GM21367 (cell line): ENCODE data around the gene CPAMD8.

ENCODE experiments used
- ATAC-seq: cut with Tn5 transposase; IDR thresholded peaks from one replicate; pipeline ENCODE4 v1.9.1; 2021; ENCODE audit not compliant: unreplicated experiment

Gene CPAMD8

GRCh38 chr19:16922592-16922934 lies 104.0 kb downstream of the CPAMD8 start:
- ATAC-seq = no peak

GRCh38 chr19:16921766-16922591 lies 104.6 kb downstream of the CPAMD8 start:
- ATAC-seq = no peak

DNA sequence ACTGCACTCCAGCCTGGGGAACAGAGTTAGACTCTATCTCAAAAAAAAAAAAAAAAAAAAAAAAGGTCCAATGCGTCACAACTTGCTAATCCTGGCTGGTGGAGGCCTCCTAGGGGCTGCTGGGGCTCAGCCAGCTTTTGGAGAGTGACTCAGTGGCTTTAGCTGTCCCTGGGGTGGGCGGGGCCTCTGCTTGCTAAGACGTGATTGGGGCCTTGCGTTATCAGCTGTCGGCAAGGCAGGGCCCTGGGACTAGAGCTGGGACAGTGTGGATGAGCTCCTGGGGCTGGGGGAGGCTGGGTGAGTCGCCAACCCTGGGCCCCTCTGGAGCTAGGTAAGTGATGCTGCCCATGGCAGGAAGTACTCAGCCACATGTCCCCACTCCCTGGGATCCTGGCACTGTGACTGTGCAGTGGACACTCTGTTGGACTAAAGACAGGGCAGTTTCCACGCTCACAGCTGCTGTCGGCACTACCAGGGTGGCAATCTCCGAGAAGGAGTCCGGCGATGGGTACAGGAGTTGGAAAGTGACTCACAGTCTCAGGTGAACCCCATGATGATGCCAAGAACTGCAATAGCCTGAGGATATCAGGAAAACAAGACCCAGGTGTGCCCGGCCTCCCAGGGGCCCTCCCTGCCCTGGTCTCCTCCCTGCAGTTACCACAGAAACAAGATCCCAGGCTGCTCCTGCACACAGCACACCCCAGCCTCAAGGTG lies 105.6 kb downstream of the CPAMD8 start:
- ATAC-seq = no peak

DNA sequence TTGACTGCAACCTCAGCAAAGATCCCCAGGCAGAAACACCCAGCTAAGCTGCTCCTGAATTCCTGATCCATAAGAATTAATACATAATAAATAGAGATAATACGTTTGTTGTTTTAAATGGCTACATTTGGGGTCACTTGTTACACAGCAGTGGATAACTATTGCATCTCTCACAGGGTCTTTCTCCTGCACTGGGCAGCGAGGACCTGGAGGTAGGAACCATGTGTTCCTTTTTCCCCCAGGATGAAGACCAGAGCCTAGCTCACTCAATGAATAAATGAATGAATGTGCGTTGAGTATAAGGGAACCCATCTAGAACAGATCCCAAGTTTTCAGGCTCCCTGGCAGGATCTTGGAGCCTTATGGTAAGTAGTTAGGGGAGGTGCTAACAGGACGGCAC lies 107.1 kb downstream of the CPAMD8 start:
- no peak for ATAC-seq

DNA sequence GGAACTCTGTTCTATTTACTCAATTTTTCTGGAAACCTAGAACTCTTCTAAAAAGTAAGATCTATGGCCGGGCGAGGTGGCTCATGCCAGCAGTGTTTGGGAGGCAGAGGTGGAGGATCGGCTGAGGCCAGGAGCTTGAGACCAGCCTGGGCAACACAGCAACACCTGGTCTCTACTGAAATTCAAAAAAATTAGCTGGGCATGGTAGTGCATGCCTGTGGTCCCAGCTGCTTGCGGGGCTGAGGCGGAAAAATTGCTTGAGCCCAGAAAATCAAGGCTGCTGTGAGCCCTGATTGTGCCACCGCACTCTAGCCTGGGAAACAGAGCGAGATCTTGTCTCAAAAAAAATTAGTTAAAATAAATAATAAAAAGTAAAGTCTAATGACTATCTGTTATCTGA lies 109.2 kb downstream of the CPAMD8 start:
- ATAC-seq = no peak

- no peak for ATAC-seq
These were observed 110.9 kb downstream of the CPAMD8 start for GRCh38 chr19:16915734-16916133.

GRCh38 chr19:16915135-16915534 lies 111.5 kb downstream of the CPAMD8 start:
- ATAC-seq = no peak

GRCh38 chr19:16914421-16914820 lies 112.2 kb downstream of the CPAMD8 start:
- ATAC-seq = no peak

DNA sequence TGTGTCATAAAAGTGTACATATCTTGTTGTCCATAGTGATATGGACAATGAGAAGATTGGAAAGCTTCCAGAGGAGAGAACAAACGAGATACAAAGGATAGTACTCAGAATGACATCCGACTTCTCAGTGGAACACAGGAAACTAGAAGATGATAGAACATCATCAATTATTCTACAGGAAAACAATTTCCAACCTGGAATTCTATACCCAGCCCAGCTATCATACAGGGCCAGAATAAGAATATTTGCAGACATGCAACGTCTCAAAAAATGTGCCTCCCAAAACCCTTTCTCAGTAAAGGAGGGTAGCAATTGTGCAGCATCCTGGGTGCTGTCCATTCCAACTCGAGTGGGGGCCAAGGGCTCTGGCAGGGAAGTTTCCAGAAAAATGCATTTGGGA lies 113.8 kb downstream of the CPAMD8 start:
- no peak for ATAC-seq

DNA sequence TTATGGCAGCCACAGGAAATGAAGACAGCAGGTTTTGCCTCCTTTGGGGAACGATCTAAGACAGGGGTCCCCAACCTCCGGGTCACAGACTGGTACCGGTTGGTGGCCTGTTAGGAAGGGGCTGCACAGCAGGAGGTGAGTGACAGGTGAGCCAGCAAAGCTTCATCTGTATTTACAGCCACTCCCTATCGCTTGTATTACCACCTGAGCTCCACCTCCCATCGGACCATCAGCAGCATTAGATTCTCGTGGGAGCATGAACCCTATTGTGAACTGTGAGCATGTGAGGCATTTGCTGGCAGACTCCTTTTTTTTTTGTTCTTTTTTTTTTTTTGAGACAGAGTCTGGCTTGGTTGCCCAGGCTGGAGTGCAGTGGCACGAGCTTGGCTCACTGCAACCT lies 115.6 kb downstream of the CPAMD8 start:
- no peak for ATAC-seq

DNA sequence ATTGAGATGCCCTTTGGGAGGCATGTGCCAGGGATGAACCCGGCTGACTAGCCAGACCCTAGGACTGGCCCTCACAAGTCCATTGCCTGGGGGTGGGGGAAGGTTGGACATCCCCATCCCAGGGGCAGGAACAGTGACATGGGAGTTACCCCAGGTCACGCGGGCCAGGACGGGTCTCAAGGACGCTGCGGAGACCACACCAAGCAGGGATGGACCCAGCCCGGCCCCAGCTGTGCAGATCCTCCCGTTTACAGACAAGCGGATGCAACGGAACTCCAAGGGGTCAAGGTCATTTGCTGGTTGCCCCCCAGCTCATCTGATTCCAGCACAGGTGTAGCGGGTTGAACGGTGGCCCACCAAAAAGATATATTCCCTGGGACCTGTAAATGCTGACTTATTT lies 117.9 kb downstream of the CPAMD8 start:
- ATAC-seq = no peak

DNA sequence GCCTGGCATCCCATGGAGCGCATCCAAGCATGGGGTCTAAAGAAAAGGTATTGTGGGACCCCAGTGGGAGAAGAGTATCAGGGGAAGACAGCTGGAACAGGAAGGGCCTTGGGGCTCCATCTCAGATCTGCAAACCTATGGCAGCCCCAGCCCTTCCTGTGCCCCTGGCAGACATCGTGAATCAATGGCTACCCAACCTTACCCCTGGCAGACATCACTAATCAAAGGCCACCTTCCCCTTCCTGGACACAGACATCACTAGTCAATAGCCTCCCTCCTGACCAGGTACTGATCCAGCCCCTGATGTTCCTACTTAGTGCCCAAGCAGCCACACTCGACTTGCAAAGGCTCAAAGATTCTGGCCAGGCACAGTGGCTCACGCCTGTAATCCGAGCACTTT lies 122.0 kb downstream of the CPAMD8 start:
- no peak for ATAC-seq

GRCh38 chr19:16903347-16903746 lies 123.3 kb downstream of the CPAMD8 start:
- ATAC-seq = no peak

DNA sequence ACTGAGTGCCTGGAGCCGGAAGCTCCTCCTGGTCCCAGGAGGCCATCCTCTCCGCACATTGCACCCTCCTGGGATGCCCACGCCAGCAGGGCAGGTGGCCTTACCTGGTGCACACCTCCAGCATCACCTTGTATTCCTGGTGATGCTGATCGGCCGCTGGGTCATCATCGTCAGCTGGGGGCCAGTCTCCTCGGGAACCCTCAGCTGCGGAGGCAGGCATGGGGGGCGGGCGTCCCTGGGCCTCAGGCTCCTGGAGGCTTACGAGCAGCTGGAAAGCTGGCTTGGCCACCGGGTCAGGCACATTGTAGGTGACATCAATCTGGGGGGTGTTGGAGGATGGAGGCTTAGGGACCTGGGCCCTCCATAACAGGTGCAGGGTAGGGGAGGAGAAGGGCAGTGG lies 124.1 kb downstream of the CPAMD8 start:
- ATAC-seq = no peak

GRCh38 chr19:16901491-16902175 lies 125.0 kb downstream of the CPAMD8 start:
- no peak for ATAC-seq

GRCh38 chr19:16899566-16900075 lies 127.0 kb downstream of the CPAMD8 start:
- no peak for ATAC-seq

GRCh38 chr19:16898361-16899015 lies 128.1 kb downstream of the CPAMD8 start:
- ATAC-seq = no peak

GRCh38 chr19:16897856-16898161 lies 128.8 kb downstream of the CPAMD8 start:
- no peak for ATAC-seq

DNA sequence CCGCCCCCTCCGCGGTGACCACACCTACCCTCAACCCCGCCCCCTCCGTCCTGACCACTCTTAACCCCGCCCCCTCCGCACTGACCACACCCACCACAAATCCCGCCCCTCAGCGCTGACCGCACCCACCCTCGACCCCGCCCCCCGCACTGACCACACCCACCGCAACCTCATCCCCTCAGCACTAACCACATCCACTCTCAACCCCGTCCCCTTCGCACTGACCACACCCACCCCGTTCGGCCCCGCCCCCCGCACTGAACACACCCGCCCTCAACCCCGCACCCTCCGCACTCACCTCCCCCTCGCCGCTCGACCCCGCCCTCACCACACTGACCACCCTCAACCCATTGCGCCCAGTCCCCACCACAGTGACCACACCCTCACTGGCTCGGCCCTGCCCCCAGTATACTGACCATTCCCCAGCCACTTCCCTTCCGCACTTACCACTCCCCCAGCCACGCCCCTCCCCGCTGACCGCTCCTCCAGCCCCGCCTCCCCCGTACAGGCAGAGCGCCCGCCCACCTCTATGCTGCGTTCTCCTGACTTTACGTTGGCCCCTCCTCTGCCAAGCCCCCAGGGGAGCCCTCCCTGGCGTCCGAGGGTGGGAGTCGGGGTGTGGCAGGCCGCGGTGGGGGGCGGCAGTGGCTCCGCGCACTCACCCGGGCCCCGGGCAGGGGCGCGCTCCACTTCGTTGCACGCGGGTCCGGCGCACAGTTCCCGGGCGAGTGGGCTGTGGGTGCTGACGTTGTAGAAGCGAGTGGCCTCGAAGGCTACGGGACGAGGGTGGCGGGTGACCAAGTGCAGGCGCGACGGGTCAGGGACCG lies 129.4 kb downstream of the CPAMD8 start:
- no peak for ATAC-seq

DNA sequence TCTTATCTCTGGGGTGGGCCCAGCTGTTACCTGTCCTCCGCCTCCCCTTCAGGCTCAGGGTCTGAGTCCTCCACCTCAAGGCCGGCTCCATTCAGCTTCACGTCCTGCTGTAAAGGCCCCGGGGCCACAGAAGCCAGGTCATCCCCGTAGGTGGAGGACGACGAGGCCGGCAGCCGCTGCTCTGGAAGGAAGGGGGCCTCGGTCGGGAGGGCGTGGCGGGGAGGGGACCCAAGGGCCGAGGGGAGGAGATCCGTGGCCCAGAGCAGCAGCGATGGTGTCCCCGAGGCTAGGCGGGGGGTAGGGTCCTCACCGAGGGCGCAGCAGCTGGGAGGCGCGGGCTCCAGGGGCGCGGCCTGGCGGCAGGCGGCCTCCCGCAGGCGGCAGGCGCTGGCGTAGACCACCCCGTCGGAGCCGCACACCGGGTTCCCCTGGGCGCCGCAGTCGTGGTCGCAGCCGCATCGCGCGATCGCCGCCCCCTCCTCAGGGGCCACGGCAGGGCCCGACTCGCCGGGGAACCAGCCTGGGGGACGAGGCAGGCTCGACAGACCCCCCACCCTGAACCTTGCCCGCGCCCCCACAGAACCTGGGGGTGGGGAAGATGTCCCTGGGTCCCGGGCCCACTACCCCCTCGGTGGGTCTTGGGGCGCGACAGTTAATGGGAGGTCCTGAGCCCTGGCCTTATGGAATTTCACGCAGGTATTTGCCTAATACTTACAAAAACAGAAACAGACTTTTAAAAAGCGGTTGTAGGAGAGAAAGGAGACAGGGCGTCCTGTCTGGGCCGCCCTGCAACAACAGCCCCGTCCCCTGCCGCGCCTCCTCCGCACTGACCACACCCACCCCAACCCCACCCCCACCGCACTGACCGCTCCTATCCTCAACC lies 130.2 kb downstream of the CPAMD8 start:
- ATAC-seq = no peak
